GM21423 (cell line): ENCODE measurements around the gene HS1BP3.

ENCODE experiments used
- ATAC-seq: cut with Tn5 transposase; IDR thresholded peaks from one replicate; pipeline ENCODE4 v1.9.1; 2021; ENCODE audit warnings: mild to moderate bottlenecking, moderate library complexity; ENCODE audit not compliant: unreplicated experiment

HS1BP3 gene, protein sequence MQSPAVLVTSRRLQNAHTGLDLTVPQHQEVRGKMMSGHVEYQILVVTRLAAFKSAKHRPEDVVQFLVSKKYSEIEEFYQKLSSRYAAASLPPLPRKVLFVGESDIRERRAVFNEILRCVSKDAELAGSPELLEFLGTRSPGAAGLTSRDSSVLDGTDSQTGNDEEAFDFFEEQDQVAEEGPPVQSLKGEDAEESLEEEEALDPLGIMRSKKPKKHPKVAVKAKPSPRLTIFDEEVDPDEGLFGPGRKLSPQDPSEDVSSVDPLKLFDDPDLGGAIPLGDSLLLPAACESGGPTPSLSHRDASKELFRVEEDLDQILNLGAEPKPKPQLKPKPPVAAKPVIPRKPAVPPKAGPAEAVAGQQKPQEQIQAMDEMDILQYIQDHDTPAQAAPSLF

DNA sequence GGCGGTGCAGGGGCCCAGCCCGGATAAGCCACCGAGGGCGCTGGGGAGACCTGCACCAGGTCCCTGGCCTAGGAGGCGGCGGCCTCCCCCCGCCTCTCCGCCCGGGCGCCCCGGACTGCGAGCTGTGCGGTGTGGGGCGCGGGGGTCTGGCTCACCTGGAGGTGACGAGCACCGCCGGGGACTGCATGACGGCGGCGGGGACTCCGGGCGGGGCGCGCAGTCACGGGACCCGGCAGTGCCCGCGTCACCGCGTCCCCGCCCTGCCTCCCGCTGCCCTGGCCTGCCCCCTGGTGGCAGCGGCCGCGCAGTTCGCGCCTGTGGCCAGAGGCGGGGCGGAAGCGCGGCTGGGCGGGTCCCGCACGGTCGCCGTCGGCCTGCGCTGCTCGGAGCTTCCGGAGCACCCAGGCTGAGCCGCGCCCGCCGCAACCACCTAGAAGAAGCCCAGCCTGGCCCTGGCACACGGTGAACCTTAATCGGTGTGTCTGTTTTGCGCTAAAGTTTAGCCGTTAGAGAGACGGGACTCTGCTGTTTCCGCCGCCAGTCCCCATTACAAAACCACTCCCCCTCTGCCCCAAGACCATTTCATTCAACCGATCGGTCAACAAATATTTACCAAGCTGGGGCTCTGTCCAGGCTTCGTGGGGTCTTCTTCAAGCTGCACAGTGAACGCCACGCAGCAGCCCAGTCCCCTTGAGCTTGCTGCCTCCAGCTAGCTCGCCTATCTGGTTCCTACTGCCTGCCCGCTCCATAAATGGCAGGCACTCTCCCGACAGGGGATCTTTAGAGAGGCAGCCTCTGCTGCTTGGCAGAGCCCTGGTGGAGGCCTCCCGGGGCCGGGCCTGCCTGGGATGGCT is at the start of gene HS1BP3:
Gene HS1BP3, minus strand, starts transcription at position 222 of the 854 bp plus-strand sequence. Its CDS starts 35 bp downstream, at position 187.
- peak; percentile 97 for ATAC-seq

DNA sequence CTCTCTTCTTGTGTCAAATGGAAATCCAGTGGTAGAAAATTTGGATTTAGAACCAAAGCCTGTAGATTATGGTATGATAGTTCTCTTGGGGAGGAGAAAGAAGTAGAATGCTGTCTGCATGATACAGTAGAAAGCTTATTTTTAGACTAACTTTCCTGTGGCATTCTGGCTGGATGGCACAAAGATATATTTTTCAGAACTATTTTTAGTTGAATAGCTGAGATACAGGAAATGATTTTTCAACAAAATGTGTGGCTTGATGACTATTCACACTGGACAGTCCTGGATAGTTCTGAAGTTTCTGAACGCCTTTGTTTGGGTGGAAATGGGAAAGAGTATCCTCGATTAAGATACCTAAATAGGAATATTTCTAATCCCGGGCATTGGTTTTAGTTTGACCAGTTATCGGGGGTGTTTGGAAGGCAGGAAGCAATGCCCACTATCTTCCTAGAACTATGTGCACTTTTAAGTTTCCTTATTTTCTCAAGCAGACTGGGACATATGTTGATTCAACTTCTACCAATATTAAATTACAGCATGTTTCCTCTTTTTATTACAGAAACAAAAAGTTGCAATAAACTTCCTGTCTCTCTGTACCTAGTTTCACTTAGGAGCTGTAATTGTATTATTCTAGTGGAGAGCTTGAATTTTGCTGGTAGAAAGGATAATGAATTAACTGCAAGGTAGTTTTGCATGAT is 48.2 kb upstream of the HS1BP3 start:
- peak; percentile 57 for ATAC-seq

DNA sequence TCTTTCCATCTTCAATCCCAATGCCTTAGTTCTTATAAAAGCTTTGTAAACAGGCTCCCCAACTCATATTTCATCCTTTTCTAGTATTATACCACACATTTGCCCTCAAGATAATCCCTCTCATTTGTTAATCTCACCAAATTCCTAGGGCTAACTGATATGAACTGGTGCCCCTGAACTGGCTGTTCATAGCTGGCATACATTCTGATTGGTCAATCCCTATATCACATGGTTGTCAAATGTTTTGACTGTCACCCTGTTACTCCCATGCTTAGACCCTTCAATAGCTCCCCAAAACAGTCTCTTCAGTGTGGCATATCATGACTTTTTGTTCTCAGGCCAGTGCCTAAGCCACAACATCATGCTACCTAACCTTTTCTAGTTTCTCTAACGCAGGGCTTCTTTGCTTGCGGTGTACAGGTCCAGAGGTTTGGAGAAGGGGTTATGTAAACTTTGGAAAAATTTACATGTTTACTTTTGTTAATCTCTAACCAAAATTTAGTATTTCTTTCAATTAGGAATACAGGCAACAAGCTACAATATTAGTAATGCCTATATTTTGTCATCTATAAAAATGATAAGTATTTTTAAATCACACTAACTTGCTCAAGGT is 46.5 kb upstream of the HS1BP3 start:
- ATAC-seq = no peak

DNA sequence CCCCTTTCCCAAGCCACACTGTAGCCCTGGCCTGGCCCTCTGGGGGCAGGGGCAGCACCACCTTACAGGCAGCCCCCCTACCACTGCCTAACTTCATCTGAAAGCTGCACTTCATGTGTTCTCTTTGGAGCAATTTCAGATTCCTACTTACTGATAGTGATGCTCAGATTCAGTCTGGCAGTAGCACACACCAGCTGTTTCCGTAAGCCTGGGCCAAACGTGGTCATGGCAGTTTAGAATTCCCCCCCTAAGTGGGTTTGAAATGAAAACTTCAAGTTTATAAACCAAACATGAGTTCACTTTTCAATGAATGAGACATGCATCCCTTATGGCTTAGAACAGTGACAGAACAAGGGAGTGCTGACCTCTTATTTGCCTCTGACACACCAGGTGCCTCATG is 45.5 kb upstream of the HS1BP3 start:
- no peak for ATAC-seq

DNA sequence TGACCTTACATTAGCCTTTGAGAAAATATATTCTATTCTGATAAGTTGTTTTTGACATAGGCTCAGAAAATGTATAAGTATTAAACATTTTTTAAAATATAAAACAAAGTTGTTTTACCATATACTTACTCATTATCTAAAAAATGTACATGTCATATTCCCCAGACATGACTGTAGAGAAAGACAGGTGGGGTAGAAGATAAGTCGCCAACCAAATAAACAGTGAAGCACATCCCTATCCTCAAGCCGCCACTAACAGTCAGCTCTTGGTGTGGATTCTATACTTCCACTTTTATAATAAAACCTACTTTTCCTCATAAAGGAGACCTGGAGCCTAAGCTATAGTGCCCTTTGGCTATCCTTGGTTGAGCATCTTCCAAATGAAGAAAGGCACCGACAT is 42.4 kb upstream of the HS1BP3 start:
- ATAC-seq = no peak

DNA sequence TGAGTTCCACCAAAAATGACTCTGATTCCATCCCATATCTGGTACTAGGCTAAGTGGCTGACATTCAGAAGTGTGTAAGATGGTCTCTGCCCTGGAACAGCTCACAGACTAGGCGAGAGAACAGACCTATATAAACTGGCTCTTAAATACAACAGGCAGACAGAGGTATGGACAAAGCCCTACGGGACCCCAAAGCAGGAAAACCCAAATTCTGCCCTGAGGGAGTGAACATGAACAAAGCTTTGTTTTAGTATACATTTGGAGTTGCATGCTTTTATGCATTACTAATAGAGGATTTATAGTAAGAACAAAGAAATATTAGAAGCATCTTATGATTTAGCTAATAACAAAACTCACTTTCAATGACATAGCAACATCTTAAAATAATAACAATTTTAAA is 41.2 kb upstream of the HS1BP3 start:
- ATAC-seq = no peak

DNA sequence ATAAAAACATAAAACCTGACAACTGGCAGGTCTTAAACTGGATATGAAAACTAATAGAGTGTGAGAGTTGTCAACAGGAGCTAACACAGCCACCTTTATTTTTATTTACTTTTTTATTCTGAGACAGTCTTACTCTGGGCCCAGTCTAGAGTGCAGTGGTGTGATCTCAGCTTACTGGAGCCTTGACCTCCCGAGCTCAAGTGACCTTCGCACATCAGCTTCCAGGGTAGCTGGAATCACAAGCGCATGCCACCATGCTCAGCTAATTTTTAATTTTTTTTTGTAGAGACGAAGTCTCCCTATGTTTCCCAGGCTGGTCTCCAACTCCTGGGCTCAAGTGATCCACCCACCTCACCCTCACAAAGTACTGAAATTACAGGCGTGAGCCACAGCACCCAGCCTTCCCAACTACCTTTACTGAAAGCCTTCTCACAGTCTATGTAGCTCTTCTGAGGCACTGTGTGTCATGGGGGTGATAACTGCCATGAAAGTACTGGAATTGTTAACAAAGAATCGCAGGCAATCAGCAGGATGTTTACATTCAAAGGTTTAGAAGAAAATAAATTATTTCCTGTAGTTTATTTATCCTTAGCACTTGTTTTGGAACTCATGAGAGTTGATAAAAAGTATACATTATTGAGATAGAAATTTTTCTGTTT is 40.3 kb upstream of the HS1BP3 start:
- no peak for ATAC-seq

DNA sequence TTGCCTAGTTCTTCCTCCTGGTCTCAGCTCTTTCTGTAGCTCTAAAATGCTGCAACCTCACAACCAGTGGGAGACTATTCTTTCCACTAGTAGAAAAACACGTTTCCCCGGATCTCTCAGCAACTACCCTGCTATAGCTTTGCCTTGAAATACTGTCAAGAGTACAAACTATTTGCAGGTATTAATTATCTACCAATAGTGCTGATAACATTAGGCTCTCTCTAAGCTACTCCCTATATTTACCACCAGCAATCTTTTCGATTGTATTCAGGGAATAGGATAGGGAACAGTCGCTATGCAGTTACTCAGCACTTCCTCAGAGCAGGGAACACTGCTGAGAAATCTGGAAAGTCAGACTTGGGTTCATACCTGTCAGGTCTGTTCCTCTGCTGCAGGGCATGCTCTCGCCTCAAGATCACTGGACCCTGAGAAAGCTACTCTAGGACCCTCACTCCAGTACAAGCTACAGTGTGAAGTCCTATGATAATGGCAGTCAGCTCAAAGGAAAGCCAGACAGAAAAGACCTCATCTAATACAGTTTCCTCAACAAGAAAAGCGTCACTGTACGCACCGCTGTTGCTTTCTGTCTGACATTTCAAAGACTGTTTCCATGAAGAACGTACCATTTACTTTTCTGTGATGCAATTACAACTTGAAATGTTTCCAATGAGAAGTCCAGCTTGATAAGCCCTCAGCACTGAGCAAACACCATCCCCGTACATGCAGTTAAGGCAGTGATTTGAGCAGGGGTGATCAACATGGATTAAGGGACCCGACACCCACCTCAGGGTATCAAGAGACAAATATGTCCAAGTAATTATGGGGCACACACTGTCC is 38.7 kb upstream of the HS1BP3 start:
- no peak for ATAC-seq

DNA sequence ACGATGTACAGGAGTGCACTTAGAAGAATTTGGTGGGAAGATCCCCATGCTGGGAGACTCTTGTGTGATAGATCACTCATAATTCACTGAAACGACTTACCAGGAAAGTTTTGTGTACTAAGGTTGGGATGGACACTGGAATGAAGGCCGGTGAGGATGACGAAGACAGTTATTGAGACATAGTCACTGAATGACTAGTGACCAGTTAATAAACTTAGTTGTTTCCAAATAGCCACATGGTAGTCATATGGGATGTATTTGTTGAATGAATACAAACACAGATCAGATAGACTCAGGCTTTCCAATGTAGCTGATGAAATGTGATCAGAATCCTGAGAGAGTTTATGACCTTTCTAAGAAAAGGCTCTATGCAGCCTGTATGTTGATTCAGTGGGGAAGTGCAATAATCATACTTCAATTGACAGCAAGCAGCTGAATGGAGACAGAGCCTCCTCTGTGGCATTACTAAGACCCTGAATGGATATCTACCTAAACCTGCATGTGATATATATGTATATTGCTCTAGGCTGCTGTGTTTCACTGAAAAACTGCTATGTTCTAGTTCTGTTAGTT is 36.4 kb upstream of the HS1BP3 start:
- no peak for ATAC-seq

DNA sequence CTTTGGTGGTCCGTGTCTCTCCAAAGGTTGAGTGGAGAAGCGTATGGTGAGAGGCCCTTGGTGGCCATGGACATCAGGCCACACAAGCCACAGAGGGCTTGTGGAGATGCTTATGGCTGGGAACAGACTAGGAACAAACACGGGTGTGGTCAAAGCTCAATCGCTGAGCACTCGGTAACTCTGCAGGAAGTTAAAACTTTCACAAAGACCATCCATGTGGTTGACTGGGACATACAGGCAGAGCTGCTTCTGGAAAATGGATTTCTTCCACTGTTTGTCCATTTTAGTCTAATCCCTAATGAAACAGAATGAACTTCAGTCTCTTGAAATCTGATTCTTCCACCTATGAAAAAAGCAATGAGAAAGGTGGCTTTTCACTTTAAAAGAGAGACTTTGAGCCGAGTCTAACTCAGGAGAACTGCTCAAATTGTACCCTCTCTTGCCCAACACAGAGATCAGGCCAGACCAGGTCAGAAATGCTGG is 33.7 kb upstream of the HS1BP3 start:
- no peak for ATAC-seq

DNA sequence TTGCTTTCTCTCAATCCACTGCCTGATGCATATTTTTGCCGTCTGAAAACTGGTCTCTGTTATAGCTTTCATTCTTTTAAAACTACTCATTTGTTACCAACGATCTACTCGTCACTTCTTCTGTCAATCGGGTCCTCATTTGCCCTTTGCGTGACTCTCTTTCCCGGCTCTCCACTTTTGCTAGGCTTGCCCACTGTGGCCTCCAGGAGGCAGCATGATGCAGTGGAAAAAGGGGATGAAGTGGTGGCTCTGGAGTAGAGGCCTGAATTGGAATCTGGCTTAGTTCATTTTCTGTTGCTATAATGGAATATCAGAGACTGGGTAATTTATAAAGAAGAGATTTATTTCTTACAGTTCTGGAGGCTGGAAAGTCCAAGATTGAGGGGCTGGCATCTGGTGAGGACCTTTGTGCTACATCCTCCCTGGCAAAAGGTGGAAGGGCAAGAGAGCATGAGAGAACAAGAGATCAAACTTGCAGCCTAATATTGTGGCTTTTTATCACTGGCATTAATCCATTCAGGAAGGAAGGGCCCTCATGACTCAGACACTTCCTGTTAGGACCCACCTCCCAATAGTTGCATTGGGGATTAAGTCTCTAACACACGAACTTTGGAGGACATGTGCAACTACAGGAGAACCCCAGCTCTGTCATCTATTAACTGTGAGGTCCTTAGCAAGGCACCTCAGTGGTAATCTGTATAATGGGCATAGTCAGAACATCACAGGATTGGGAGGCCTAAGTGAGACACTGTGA is 31.4 kb upstream of the HS1BP3 start:
- ATAC-seq = no peak

DNA sequence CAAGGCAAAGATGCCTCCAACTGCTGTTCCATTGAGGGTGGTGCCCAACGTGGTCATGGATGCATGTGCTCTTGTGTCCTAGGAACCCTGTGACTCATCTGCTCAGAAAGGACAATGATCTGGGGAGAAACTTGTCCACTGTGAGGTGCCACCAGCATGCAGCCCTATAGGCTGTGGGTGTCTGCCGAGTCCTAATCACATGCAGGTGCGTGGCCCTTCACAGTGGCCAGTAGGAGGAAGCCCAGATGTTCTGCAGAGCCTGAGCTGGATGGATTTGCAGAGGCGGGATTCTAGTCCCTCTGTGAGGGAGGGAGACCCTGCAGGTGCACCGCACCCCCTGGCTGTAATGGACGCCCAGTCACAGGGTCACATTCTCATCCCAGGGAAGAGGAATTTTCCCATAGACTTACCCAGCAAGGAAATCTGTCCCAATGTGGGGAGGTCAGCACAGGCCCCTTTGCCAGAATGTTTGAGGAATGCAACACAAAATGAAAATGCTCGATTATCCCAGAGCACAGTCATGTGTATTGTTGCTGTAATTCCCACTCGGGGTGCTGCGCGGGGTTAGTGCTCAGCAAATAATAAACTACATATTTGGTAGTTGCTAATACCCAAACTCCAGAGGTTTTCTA is 30.0 kb upstream of the HS1BP3 start:
- no peak for ATAC-seq

DNA sequence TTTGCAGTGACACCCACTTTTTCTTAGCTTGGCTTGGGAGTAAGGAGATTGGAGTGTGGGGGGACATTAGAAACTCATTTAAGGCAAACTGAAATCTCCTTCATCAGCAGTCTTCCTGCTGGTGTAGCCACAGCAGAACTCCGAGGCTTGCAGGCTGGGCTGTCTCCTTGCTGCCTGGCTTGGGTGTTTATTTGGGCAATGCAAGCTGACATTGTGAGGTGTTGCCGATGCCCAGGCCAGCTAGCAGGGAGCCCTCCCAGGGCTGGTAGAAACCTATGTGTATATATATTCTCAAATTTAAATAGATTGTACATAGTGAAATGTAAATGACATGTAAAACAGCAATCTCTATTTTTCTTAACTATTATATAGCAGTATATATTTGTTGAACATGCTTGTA is 27.9 kb upstream of the HS1BP3 start:
- no peak for ATAC-seq

DNA sequence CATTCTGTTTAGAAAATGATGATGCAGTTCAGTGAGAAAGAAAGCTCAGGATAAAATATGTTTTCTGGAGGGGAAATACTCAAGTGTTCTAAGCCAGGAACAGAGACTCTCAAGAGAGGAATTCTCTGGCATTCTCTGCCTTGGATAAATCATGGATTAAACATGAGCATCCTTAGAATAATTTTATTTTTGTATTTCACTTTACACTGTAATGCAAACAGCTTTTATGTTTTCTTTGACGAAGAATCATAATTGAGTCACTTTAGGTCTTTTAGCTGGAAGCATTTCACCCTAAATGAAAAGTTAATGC is 27.1 kb upstream of the HS1BP3 start:
- no peak for ATAC-seq

DNA sequence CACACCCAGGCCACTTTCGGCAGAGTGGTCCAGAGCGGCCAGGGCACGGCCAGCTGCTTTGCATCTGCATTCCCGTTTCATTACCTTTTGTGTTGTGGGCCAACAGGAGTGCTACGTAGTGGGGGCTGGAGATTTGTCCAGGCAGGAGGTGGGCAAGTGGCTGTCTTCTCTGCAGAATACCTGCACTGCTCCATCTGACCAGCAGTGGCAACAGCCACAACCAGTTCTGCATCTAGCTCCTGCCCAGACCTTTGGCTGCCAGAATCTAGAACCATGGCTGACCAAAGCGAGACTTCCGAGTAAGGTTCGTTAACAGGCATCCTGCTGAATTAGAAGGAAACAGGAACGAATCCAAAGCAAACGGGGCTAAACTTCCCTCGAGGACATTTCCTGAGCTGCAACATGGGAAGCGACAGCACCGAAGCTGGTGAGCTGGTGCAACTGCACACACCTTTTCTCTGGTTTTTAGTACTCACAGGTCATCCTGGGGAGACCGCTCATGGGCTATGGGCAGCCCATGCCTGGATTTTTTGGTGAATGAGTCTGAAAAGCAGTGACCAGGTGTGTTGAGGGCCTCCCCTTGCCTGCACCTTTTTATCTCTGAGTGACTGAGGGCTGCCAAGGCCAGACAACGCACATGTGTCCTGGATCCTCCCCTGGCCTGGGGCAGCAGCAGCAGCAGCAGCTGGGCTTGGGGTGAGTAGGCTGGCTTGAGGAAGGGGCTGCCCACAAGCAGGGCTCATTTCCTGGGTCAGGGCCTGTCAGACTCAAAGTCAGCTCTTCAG is 26.6 kb upstream of the HS1BP3 start:
- peak; percentile 18 for ATAC-seq

DNA sequence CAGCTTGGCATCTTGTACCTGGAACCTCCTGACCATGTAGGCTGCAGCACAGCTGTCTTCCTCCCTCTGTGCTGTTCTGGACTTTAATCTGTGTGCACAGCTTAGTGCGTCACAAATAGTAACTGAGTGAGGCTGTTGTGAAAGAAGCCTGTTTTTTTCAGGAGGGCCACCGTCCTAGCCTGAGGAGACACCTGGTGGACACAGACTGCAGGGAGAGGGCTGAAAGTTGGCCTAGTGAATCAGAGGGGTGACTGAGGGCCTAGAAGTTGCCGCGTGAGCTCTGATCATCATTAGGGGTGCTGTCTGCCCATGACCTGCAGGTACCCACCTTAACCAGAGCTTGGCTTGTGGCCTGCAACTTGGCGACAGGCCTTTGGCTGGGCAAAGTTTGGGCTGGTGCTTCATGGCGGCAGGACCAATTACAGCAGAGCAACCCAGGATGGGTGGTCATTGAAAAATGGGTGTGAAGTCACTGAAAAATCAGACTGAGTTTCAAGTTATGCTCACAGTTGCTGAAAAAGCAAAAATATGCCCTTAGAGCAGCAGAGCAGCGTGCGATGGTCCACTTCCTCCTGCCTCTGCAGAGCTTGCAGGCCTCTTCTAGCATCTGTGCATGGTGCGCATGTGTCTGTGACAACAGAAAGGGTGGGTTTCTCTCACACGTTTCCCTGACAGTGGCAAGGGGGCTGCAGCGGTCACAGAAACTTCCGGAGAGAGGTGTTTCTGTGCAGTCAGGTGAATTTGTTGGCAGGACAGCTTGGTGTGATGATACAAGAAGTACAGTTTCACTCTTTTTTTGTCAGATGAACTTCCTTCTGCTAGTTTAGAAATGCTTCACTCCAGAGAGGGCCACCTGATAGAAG is 25.7 kb upstream of the HS1BP3 start:
- peak; percentile 86 for ATAC-seq
